Left forelimb (tissue), 1 donor: Measurements from ENCODE around the gene SZRD1.
A peak's percentile ranks its signal among the peaks of the same experiment; 100 is the strongest.
"Not testable (repeated sequence)": the region's sequence is repeated elsewhere in the genome, so short reads cannot be mapped to it uniquely, and the experiment has no call there.

Experiments
- DNase-seq: peaks from one replicate; pipeline ENCODE4 v3.0.0-alpha.2; 2018; ENCODE audit warnings: low spot score

SZRD1 gene, protein sequence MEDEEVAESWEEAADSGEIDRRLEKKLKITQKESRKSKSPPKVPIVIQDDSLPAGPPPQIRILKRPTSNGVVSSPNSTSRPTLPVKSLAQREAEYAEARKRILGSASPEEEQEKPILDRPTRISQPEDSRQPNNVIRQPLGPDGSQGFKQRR

GRCh38 chr1:16366722-16367257, at the start of gene SZRD1:
Gene SZRD1 (plus strand): TSS chr1:16367242. CDS start chr1:16367258, 16 bp downstream.
- peak; percentile 99 for DNase-seq

DNA sequence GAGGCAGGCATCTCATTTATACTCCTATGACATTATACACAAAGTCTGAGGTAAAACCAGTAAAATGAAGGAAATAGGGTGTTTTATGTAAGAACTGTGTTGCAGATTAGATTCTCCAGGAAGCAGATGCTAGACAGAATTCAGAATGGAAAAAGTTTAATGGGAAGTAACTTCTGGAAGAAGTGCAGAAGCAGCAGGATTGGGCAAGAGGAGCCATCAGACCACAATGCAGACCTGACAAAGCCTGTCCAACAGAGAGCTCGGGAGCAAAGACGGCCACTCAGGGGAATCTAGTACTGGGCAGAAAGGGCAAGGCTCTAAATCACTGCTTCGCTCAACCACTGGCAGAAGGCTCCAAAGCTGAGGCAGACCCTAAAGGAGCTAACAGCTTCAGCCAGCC, 48.5 kb upstream of the SZRD1 start:
- no peak for DNase-seq

GRCh38 chr1:16321176-16321867, 45.7 kb upstream of the SZRD1 start:
- no peak for DNase-seq

DNA sequence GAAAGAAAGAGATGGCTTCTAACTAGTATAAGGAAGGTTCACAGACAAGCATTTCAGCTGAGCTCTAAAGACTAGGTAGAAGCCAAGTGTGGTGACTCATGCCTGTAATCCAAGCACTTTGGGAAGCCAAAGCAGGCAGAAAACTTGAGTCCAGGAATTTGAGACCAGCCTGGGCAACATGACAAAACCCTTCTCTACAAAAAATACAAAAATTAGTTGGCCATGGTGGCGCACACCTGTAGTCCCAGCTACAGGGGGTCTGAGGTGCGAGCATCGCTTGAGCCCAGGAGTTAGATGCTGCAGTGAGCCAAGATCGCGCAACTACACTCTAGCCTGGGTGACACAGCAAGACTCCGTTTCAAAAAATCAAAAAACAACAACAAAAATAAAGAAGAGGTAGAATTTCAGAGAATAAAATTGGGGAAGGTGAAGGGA, 42.6 kb upstream of the SZRD1 start:
- DNase-seq, result no peak

DNA sequence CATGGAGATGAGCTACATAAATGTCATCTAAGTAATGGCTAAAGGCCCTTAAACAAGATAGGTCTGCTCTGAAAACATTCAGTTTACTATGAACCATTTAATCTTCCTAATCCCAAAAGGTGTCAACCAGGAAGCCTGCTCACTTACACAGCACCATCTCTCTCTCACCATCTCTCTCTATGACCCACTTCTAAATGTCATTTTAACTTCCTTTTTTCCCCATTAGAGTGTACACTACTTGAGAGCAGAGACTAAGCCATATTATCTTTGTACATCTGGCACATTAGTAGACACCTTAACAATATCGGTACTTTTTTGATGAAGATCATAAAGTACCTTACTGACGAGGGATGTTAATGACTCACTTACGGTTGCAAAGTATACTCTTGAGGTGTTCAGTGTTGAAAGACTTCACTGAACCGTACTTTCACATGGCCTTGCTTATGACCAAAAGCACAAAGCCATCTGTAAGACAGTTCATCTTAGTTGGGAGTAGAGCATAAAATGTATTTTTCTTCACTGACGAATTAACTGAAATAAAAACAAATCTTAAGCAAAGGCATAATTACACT, 40.1 kb upstream of the SZRD1 start:
- no peak for DNase-seq

DNA sequence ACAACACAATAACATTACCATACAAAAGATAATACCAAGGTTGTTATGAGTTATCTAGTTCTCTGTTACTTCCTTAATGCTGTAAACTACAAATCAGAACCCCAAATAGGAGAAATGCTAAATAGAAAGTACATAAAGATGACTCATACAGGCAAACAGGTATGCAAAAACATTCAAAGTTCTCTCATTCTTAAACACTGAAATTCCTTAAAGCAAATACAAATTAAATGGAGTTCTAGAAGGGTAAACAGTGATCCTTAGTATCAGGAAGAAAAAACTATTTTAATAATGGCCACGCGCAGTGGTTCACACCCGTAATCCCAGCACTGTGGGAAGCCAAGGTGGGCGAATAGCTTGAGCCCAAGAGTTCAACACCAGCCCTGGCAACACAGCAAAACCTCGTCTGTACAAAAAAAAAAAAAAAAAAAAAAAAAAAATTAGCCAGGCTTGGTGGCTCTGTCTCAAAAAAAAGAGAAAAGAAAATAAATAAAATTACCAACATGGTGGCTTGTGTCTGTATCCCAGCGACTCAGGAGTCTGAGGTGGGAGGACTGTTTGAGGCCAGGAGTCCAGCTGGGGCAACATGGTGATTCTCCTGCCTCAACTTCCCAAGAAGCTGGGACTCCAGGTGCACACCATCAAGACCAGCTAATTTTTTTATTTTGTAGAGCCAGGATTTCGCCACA, 32.2 kb upstream of the SZRD1 start:
- no peak for DNase-seq

DNA sequence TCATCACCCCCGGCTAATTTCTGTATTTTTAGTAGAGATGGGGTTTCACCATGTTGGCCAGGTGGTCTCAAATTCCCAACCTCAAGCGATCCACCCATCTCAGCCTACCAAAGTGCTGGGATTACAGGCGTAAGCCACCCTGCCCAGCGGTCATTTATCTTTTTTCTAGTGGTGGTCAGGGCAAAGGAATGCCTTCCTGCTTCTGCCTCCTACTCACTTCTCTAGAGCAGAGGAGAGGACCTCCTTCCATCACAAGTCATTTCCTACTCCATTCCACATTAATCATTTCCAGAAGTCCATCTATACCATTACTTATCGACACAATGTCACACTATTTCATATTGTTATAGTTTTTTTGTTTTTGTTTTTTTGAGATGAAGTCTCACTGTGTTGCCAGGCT, 28.1 kb upstream of the SZRD1 start:
- DNase-seq, result no peak

GRCh38 chr1:16340673-16341072, 26.4 kb upstream of the SZRD1 start:
- DNase-seq, result no peak

GRCh38 chr1:16342331-16343062, 24.5 kb upstream of the SZRD1 start:
- DNase-seq, result no peak

- DNase-seq, result not testable (repeated sequence)
Observed at GRCh38 chr1:16343276-16343675, 23.8 kb upstream of the SZRD1 start.

DNA sequence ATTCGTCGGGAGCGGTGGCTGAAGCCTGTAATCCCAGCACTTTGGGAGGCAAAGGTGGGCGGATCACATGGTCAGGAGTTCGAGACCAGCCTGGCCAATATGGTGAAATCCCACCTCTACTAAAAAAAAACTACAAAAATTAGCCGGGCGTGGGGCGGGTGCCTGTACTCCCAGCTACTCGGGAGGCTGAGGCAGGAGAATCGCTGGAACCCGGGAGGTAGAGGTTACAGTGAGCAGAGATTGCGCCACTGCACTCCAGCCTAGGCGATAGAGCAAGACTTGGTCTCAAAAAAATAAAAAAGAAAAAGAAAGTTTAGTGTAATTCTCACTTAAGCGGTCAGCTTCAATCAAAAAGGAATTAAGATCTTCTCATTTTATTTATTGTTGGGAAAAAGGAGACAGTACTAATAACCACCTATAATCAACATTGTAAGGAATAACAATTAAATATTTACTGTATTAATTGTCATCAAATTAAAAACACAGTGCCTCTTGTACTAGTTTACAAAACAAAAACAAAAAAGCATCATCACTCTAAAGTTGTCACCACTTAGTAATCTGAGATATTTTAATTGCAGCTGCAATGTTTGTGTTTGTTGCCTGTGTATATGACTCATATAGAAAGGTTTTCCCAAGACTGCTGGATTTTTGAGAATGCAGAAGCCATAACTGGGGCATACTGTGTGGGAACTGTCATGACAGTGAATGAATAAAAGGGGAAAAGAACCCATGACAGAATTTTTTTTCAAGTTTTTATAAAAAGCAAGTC, 18.4 kb upstream of the SZRD1 start:
- no peak for DNase-seq

- DNase-seq, result no peak
Observed at GRCh38 chr1:16349847-16350406, 17.1 kb upstream of the SZRD1 start.

DNA sequence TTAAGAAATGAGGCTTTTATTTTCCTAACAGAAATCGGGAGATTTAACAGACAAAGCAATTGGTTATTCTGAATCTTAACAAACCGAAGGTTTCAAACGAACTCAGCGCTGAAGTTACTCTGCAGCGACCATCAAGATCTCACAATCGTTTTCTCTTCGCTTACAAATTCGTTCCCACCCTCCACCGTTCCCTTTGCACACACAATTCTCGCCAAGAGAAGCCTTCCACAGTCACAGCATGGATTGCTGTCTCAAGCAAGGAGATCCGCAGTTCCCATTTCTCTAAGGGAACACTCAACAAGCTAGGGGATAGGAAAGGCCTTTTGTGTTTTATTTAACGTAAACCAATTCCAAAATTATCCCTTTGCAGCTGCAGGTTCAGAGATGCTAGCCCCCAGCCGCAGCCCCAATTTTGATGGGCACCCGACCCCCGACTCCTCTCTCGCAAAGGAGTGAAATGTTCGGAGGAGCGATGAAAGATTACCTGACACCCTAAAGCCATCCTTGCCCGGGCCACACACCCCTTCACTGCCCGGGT, 15.5 kb upstream of the SZRD1 start:
- DNase-seq, result no peak

DNA sequence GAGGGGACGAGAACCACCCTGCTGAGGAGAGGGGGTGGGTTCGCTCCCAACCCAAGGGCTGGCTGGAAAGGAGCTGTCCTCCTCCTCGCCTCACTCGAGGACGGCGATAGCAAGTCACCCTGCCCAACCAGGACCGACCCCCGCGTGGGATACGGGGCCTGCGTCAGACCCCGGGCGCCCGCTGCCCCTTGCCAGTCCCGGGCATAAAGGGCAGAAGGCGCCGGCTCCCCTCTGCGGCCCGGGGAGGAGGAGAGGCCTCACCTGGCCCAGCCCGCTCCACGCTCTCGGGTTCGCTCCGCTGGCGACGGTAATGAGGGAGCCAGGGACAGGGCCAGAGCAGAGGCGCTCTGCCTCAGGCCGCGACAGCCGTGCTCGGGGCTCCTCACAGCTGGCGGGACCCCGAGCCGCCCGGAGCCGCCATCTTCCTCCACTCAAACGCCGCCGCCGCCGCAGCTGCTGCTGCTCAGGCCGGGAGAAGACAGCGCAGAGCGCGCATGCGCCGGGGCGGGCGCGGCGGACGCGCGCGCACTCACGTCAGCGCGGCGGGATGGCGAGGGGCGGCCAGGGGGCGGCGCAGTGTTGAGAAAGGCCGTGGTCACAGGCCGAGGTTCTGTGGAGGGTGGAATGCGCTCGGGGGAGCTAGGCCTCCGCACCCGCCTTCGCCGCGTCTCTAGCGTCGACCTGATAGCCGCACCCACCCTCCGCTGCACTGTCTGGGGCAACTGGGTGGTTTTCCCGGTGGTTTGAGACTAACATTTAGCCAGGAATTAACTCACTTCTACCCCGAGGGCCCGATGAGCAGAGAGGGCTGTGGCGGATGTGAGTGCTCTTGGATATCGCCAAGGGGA, 14.8 kb upstream of the SZRD1 start, which contains the start of gene FBXO42:
Gene FBXO42 (minus strand): TSS at position 487 of the 848 bp plus-strand sequence. CDS start 37,062 bp downstream, outside the sequence.
- peak; percentile 98 for DNase-seq

- no peak for DNase-seq
Observed at GRCh38 chr1:16352842-16353535, 14.1 kb upstream of the SZRD1 start.

DNA sequence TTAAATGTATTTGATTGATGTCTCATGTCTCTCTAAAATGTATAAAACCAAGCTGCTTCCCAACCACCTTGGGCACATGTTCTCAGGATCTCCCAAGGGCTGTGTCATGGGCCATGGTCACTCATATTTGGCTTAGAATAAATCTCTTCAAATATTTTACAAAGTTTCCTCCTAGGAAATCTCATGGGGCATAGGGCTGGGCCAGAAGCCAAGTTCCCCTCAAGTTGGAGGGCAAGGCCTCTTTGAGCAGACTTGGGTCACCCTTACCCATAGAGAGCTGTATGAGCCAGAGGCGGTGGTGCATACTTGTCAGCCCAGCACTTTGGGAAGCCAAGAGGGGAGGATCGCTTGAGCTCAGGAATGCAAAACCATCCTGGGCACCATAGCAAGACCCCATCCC, 12.4 kb upstream of the SZRD1 start:
- no peak for DNase-seq

DNA sequence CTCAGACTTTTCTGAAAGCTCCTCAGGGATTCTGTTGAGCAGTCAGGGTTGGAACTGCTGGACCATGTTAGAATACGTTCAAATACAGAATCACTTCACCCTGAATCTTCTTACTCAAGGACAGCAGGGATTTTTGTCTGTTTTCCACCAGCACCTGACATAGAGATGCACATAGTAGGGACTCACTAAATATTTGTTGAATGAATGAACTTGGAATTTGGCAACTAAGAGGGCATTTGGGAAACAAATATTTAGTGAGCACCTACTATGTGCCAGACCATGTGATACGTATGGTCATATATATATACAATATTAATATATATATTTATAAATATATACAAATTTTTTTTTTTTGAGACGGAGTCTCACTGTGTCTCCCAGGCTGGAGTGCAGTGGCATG, 10.2 kb upstream of the SZRD1 start:
- no peak for DNase-seq

DNA sequence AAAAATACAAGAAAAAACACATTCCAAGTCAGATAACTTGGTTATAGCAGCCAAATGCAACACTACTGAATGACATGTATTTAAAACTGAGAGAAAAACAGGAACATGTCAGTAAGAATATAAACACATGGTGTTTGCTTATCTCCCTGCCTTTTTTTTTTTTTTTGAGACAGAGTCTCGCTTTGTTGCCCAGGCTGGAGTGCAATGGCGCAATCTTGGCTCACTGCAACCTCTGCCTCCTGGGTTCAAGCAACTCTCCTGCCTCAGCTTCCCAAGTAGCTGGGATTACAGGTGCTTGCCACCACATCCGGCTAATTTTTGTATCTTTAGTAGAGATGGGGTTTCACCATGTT, 1.9 kb upstream of the SZRD1 start:
- DNase-seq, result not testable (repeated sequence)
